Thyroid gland (tissue), 4 donors: Measurements from ENCODE around the gene SMURF1. TPM values are rescaled to one million over a fixed set of nuclear protein-coding genes. Genes with fewer than 3 reads are reported as not detected.

ENCODE experiments used
- DNase-seq, 2 donors: peaks; one replicate each; pipeline ENCODE4 v3.0.0-alpha.2; 2019
- H3K27ac ChIP-seq, 3 donors: fragments of 200-600 bp; sonication (generic); 1 replicate in 2 of 3; 2 replicates in 1 of 3; pipeline ENCODE4 v1.5.1; 2016 to 2019; ENCODE audit warnings: mild to moderate bottlenecking in 1 of 3, moderate library complexity in 1 of 3
- H3K27me3 ChIP-seq: fragments of 200-600 bp; sonication (generic); one replicate; pipeline ENCODE4 v1.5.1; 2019
- H3K36me3 ChIP-seq, 2 donors: fragments of 200-600 bp; sonication (generic); one replicate each; pipeline ENCODE4 v1.5.1; 2016 to 2019
- H3K4me1 ChIP-seq, 2 donors: fragments of 200-600 bp; sonication (generic); one replicate each; pipeline ENCODE4 v1.5.1; 2017 to 2019
- H3K4me3 ChIP-seq, 3 donors: fragments of 200-600 bp; sonication (generic); replicated peaks in 1 of 3; 1 replicate in 2 of 3; 2 replicates in 1 of 3; pipeline ENCODE4 v1.5.1; 2016; ENCODE audit warnings: mild to moderate bottlenecking in 1 of 3
- H3K9me3 ChIP-seq: fragments of 200-600 bp; sonication (generic); one replicate; pipeline ENCODE4 v1.5.1; 2017
- POLR2A ChIP-seq, 2 donors: fragments of 450-650 bp; IDR thresholded peaks; one replicate each; pipeline ENCODE4 v1.6.1; 2017; ENCODE audit warnings: antibody characterized with exemption in 2 of 2, mild to moderate bottlenecking in 2 of 2, moderate library complexity in 1 of 2
- WGBS, 2 donors: methylation state at CpG; one replicate each; pipeline ENCODE4 v1.1.5; 2017; 5-methylcytosine and 5-hydroxymethylcytosine counted together
- intact Hi-C: fragments of 100-400 bp; cut with DNase I; formaldehyde crosslinking; loops from one replicate; pipeline ENCODE4 v1.15.1; 2023
- total RNA-seq, 4 donors: library from RNA; depleted of rRNA; stranded (reverse); fragments of >200 nt; gene quantifications; one replicate each; pipeline ENCODE4 v1.2.3, GENCODE V29; 2016
- TF ChIP-seq, protein P1 (sequence below), 6 experiments: fragments of 200-600 bp in 3 of 6; fragments of 450-650 bp in 3 of 6; sonication (generic) in 3 of 6; IDR thresholded peaks; one replicate each; pipeline ENCODE4 v1.5.1; 2016 to 2019; ENCODE audit warnings: antibody characterized with exemption in 6 of 6, mild to moderate bottlenecking in 2 of 6, inconsistent platforms in 1 of 6, moderate library complexity in 1 of 6

Gene SMURF1
- total RNA-seq, 4 donors from 2014 or later, result 13.9 to 20.6 (median 16.7) TPM

DNA sequence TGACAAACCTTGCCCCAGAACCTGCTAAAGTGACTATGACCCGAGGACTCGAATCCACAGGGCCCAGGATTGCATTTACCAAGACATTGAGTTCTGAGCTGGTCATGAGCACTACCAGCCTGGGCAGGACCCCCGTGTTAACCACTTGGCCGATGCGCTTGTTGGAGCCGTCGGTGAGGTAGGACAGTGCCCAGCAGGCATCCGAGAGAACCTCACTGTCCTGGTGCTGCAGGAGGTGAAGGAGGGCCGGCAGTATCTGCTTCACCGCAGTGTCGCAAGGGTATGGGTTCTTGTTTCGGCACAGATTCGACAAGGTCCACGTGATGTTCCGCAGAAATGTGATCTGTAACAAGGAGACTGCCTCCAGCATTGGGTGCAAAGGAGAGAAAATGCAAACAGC lies 44.3 kb upstream of the SMURF1 start:
- DNase-seq, result no peak
- Histone ChIP-seq H3K9me3 (no peaks in the 10 kb centered on the region), H3K27ac (no peak overlapping the region), H3K27me3 (no peaks in the 10 kb centered on the region), H3K36me3 (no peaks in the 10 kb centered on the region), H3K4me3 (no peak overlapping the region), H3K4me1 (no peaks in the 10 kb centered on the region)
- intact Hi-C loops, result no loop called here
- 92 to 96% methylated on average over 15 of the region's 15 CpGs for WGBS, 2 donors
- TF ChIP-seq, protein P1, sequence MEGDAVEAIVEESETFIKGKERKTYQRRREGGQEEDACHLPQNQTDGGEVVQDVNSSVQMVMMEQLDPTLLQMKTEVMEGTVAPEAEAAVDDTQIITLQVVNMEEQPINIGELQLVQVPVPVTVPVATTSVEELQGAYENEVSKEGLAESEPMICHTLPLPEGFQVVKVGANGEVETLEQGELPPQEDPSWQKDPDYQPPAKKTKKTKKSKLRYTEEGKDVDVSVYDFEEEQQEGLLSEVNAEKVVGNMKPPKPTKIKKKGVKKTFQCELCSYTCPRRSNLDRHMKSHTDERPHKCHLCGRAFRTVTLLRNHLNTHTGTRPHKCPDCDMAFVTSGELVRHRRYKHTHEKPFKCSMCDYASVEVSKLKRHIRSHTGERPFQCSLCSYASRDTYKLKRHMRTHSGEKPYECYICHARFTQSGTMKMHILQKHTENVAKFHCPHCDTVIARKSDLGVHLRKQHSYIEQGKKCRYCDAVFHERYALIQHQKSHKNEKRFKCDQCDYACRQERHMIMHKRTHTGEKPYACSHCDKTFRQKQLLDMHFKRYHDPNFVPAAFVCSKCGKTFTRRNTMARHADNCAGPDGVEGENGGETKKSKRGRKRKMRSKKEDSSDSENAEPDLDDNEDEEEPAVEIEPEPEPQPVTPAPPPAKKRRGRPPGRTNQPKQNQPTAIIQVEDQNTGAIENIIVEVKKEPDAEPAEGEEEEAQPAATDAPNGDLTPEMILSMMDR (IDR thresholded peaks at IDR 0.05), result no peak
- no peak for TF ChIP-seq POLR2A (IDR thresholded peaks at IDR 0.05)

DNA sequence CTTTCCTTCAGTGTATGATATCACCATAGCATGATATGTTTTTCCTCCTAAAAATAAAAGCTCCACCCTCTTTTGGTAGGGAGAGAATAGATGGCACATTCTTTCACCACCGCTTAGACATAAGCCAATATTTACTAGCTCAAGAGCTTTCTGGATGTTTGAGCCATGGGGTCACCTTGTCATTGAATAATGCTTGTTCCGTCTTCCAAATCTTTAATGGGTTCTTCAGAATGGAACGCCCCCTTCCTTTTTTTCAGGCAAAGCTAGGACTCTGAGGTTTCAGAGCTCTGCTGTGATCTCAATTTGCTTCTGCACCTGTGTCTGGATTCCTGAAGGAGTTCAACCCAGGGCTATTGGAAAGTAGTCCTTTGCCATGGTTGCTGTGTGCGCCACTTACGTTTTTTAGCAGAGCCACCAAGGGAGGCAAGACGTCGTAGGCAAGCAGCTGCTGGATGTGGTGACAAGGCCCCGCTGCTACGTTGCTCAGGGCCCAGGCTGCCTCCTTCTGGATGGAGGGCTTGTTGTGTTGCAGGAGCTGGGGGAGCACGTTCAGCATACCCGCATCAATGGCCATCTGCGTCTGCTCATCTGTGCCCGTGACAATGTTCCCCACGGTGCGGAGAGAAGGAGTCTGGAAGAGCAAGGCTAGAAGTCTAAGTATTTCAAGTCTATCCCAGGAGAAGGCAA lies 40.8 kb upstream of the SMURF1 start:
- no peak for TF ChIP-seq POLR2A (IDR thresholded peaks at IDR 0.05)
- TF ChIP-seq, protein P1 (IDR thresholded peaks at IDR 0.05), result no peak
- Histone ChIP-seq H3K9me3 (no peaks in the 10 kb centered on the region), H3K4me1 (no peaks in the 10 kb centered on the region), H3K36me3 (no peaks in the 10 kb centered on the region), H3K4me3 (no peak overlapping the region), H3K27ac (no peak overlapping the region), H3K27me3 (no peaks in the 10 kb centered on the region)
- no peak for DNase-seq
- intact Hi-C loops, result no loop called here
- WGBS, 2 donors, result 61 to 63% methylated on average over 15 of the region's 15 CpGs

DNA sequence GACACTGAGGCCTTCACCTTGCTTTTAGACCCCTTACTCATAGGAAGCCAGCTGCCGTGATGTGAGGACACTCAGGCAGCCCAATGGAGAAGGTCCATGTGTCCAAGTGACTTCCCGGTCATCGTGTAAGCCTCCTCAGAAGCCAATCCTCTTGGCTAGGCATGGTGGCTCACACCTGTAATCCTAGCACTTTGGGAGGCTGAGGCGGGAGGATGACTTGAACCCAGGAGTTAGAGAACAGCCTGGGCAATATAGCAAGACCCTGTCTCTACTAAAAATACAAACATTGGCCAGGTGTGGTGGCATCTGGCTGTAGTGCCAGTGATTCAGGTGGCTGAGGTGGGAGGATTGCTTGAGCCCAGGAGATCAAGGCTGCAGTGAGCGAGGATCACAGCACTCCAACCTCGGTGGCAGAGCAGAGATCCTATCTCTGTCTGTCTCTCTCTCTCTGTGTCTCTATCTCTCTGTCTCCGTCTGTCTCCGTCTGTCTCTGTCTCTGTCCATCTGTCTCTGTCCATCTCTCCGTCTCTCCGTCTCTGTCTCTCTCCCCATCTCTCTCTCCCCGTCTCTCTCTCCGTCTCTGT lies 36.3 kb upstream of the SMURF1 start:
- TF ChIP-seq POLR2A (IDR thresholded peaks at IDR 0.05), result no peak
- TF ChIP-seq, protein P1 (IDR thresholded peaks at IDR 0.05), result no peak
- 80 to 83% methylated on average over 10 to 11 of the region's 12 CpGs for WGBS, 2 donors
- Histone ChIP-seq H3K4me1 (no peaks in the 10 kb centered on the region), H3K27me3 (no peaks in the 10 kb centered on the region), H3K36me3 (no peaks in the 10 kb centered on the region), H3K9me3 (no peaks in the 10 kb centered on the region), H3K27ac (no peak overlapping the region), H3K4me3 (no peak overlapping the region)
- intact Hi-C loops, result no loop called here
- DNase-seq, result no peak

DNA sequence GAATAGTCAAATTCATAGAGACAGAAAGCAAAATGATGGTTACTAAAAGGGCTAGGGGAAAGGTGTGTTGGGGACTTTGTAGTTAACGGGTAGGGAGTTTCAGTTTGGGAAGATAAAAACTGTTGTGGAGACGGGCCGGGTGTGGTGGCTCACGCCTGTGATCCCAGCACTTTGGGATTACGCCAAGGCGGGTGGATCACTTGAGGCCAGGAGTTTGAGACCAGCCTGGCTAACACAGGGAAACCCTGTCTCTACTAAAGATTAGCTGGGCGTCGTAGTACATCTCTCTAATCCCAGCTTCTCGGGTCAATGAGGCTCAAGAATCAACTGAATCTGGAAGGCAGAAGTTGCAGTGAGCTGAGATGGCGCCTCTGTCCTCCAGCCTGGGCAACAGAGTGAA lies 33.3 kb upstream of the SMURF1 start:
- Histone ChIP-seq H3K4me3 (no peak overlapping the region), H3K36me3 (no peaks in the 10 kb centered on the region), H3K9me3 (no peaks in the 10 kb centered on the region), H3K4me1 (no peaks in the 10 kb centered on the region), H3K27ac (no peak overlapping the region), H3K27me3 (no peaks in the 10 kb centered on the region)
- intact Hi-C loops, result no loop called here
- 84 to 86% methylated on average over 10 of the region's 10 CpGs for WGBS, 2 donors
- DNase-seq, result no peak
- TF ChIP-seq, protein P1 (IDR thresholded peaks at IDR 0.05), result no peak
- TF ChIP-seq POLR2A (IDR thresholded peaks at IDR 0.05), result no peak

DNA sequence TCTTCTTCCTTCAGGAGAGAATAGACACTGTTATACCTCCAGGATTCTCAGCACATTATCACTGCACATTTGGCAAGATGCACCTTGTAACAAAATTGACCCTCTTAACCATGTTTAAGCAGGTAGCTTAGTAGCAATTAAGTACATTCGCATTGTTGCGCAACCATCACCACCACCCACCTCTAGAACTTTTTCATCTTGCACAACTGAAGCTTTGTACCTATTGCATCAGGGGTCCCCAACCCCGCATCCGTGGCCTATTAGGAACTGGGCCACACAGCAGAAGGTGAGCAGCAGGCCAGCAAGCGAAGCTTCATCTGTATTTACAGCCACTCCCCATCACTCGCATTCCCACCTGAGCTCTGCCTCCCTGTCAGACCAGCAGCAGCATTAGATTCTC lies 29.9 kb upstream of the SMURF1 start:
- intact Hi-C loops, result no loop called here
- Histone ChIP-seq H3K27me3 (no peaks in the 10 kb centered on the region), H3K9me3 (no peaks in the 10 kb centered on the region), H3K36me3 (no peaks in the 10 kb centered on the region), H3K27ac (no peak overlapping the region), H3K4me3 (no peak overlapping the region), H3K4me1 (no peaks in the 10 kb centered on the region)
- WGBS, 2 donors, result 78 to 79% methylated on average over 6 of the region's 6 CpGs
- no peak for TF ChIP-seq POLR2A (IDR thresholded peaks at IDR 0.05)
- DNase-seq, result no peak
